BJ (cell line): ENCODE measurements around the gene HRAS. TPM values are rescaled to one million over a fixed set of nuclear protein-coding genes. Genes with fewer than 3 reads are reported as not detected.
A peak's percentile ranks its signal among the peaks of the same experiment; 100 is the strongest.

Experiments used
- CTCF ChIA-PET: fragments of 350-600 bp; formaldehyde crosslinking; extraction: SDS; loops from one replicate; lab custom pipeline; 2021; ENCODE audit warnings: antibody characterized with exemption, inconsistent platforms; lab: Yijun Ruan, JAX
- POLR2A ChIA-PET: fragments of 300-600 bp; sonication (Branson Sonifier 250); formaldehyde crosslinking; extraction: SDS; loops from one replicate; lab custom pipeline; 2021; ENCODE audit warnings: antibody characterized with exemption; lab: Charles Lee
- DNase-seq: peaks from one replicate; pipeline ENCODE4 v3.0.0-alpha.2; 2011; ENCODE audit warnings: low read depth
- H3K27me3 ChIP-seq: 2 replicates; pipeline ENCODE4 v1.6.0; 2011; ENCODE audit warnings: low read length; ENCODE audit not compliant: control insufficient read depth, insufficient read depth
- H3K36me3 ChIP-seq: 2 replicates; pipeline ENCODE4 v1.5.1; 2011; ENCODE audit warnings: low read length; ENCODE audit not compliant: control insufficient read depth, insufficient read depth
- H3K4me3 ChIP-seq: 2 replicates; pipeline ENCODE4 v1.5.1; 2011; ENCODE audit warnings: low read depth, mild to moderate bottlenecking, control low read depth, low read length
- polyA plus RNA-seq: library from polyadenylated mRNA; depleted of rRNA; stranded (reverse); fragments of >200 nt; gene quantifications from 2 replicates; pipeline ENCODE4 v1.2.3, GENCODE V29; 2011
- TF ChIP-seq, protein P1 (sequence below): IDR thresholded peaks from 2 replicates; pipeline ENCODE4 v1.5.1; 2011; ENCODE audit warnings: low read depth, mild to moderate bottlenecking, control low read depth, inconsistent platforms, low read length, moderate library complexity; ENCODE audit not compliant: insufficient read depth

The HRAS gene
- polyA plus RNA-seq, 1 experiment = 90.4 TPM

DNA sequence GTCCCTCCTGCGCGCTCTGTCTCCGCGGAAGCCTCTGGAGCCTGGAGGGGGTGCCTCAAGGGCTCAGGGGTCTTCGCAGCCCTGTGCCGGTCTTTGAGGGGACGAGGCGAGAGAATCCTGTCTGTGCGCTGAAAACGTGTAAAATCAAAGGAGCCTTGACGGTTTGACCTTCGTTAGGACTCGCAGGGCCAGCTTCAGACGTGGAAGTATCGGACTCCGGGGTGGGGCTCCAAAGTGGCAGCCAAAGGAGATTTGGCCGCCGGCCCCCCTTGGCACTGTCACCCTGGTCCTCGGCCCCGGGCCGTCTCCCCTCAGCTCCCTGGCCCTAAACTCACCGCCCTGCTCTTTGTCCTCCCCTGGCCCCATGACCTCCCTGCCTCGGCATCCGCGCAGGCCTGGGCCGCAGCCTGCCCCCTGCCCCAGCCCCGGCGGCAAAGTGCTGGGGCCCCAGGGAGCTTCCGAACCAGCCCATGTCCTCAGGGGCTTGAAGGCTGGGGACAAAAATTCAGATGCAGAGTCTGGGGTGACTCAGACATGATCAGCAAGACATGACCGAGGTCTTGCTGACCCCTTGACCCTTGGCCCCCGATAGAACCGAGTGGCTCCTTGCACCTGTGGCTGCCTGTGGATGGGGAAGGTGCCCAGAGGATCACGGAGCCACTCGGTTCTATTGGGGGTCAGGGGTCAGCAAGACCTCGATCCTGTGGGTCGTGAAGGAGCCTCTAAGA is 33.9 kb upstream of the HRAS start:
- TF ChIP-seq, protein P1, sequence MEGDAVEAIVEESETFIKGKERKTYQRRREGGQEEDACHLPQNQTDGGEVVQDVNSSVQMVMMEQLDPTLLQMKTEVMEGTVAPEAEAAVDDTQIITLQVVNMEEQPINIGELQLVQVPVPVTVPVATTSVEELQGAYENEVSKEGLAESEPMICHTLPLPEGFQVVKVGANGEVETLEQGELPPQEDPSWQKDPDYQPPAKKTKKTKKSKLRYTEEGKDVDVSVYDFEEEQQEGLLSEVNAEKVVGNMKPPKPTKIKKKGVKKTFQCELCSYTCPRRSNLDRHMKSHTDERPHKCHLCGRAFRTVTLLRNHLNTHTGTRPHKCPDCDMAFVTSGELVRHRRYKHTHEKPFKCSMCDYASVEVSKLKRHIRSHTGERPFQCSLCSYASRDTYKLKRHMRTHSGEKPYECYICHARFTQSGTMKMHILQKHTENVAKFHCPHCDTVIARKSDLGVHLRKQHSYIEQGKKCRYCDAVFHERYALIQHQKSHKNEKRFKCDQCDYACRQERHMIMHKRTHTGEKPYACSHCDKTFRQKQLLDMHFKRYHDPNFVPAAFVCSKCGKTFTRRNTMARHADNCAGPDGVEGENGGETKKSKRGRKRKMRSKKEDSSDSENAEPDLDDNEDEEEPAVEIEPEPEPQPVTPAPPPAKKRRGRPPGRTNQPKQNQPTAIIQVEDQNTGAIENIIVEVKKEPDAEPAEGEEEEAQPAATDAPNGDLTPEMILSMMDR = no peak
- Histone ChIP-seq H3K4me3 (peak overlapping the region; percentile 79), H3K27me3 (no peaks in the 10 kb centered on the region), H3K36me3 (peaks cover 14% of the 10 kb centered on the region)
- POLR2A ChIA-PET = interaction anchor here (0.6 kb wide), 1 partner anchor 311 kb away, joined by 16 read pairs; no protein-coding TSS in a partner anchor
- DNase-seq = no peak
- CTCF ChIA-PET = interaction anchor here (0.6 to 1.6 kb wide), 2 partner anchors 34 to 250 kb away, joined by 3 to 5 read pairs; partner anchors contain the start of gene HRAS

- ChIA-PET POLR2A (interaction anchor here (0.6 kb wide), 1 partner anchor 310 kb away, joined by 16 read pairs; no protein-coding TSS in a partner anchor), CTCF (interaction anchor here (0.6 to 1.6 kb wide), 4 partner anchors 33 to 251 kb away, joined by 3 to 5 read pairs (median 3); partner anchors contain the start of gene HRAS)
- peak; percentile 65 for DNase-seq
- peak overlapping the region; percentile 99 for H3K4me3 ChIP-seq
- H3K36me3 ChIP-seq = peaks cover 15% of the 10 kb centered on the region
- H3K27me3 ChIP-seq = no peaks in the 10 kb centered on the region
- TF ChIP-seq, protein P1 = no peak
These were observed 33.2 kb upstream of the HRAS start for GRCh38 chr11:568306-569157.

DNA sequence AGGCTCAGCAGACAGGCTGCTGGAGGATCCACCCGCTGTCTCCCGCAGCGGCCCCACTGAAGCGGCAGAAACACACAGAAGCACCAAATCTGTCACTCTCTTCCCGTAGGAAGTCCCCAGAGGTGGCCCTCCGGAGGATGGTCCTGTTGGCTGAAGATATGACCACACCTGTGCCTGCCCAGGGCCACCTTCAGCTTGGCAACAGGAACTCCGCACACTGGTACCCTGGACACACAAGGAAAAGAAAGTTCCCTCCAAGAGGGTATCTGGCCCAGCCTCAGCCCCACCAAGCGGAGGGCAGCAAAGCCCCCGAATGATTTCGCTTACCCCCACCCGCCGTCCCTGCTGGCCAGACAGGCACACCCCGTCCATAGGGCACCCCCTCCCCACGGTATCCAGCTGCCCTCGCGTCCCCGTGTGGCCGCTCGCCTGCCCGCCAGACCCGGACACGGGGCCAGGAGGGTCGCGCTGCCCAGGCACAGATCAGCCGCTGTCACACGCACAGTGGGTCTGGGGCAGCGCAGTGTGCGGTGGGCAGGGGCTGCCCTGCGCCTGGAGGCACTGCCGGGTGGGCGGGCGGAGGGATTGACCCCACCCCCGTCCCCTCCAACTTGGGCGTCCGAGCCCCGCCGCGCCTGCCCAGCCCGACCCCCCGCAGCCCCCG is 32.4 kb upstream of the HRAS start:
- CTCF ChIA-PET = interaction anchor here (0.6 to 1.6 kb wide), 4 partner anchors 11 to 159 kb away, joined by 3 to 5 read pairs (median 4); partner anchors contain the start of gene HRAS
- TF ChIP-seq, protein P1 = no peak
- Histone ChIP-seq H3K27me3 (no peaks in the 10 kb centered on the region), H3K36me3 (peaks cover 21% of the 10 kb centered on the region), H3K4me3 (peak overlapping the region; percentile 99)
- POLR2A ChIA-PET = interaction anchor here (0.6 kb wide), 1 partner anchor 20 kb away, joined by 4 read pairs; no protein-coding TSS in a partner anchor
- DNase-seq = no peak

DNA sequence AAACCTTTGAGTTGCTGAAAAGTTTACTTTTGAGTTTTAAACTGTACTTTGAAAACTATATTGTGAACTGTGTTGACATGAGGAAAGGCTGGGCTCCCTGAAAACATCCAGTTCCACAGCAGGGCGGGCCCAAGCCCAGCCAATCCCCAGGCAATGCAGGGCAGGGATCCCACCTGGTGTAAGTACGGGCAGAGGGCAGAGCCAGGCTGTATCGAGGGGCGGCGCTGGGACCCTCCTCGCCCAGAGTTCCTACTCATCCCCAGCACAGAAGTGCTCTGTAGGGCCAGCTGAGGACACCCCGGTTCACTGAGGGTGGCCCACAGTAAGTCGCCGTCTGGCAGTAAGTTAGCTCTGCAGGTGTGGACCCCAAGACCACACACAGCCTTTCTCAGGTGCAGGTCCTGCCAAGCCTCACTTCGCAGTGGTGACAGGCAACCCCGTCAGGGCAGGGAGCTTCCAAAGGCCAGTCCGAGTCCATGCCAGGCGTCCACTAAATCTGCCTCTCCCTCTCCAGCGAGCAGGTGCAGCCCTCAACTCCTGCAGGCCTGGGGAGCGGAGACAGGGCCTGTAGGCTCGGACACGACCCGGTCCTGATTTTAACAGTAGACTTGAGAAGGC is 31.7 kb upstream of the HRAS start:
- no peak for DNase-seq
- CTCF ChIA-PET = interaction anchor here (0.6 to 1.3 kb wide), 4 partner anchors 10 to 160 kb away, joined by 3 to 4 read pairs (median 3); no protein-coding TSS in a partner anchor

More for the DNA sequence above, 31.7 kb upstream of the HRAS start:
- TF ChIP-seq, protein P1 = no peak
- Histone ChIP-seq H3K4me3 (peak overlapping the region; percentile 99), H3K27me3 (no peaks in the 10 kb centered on the region), H3K36me3 (peaks cover 22% of the 10 kb centered on the region)
- POLR2A ChIA-PET = interaction anchor here (0.6 kb wide), 1 partner anchor 19 kb away, joined by 4 read pairs; no protein-coding TSS in a partner anchor
